ENCODE measurements around the gene RPL39. TPM values are rescaled to one million over a fixed set of nuclear protein-coding genes. Genes with fewer than 3 reads are reported as not detected.

Gene RPL39
- total and polyA plus RNA-seq, 2 of the 8 experiments (the other 6 are each of a cell fraction or from before 2014, with no cell fraction given) = 1,942 to 2,394 TPM

- TF ChIP-seq RAD21 (IDR thresholded peaks at IDR 0.05 in 1 of 2, conservative IDR thresholded peaks at IDR 0.05 in 1 of 2; ENCODE audit: low read depth in 2 of 2, low read length in 2 of 2) = no peak
- no peak for TF ChIP-seq TCF12 (IDR thresholded peaks at IDR 0.05; ENCODE audit: low read depth, low read length)
- no peak for TF ChIP-seq ASH2L (IDR thresholded peaks at IDR 0.05; ENCODE audit: low read length)
- TF ChIP-seq RNF2 (IDR thresholded peaks at IDR 0.05; ENCODE audit: borderline replicate concordance, low read depth, low read length, missing control alignments, poor library complexity, severe bottlenecking) = no peak
Observed at GRCh38 chrX:119755981-119756533, 35.4 kb downstream of the RPL39 start (continued).
